Measurements from ENCODE around the gene SLC36A3. TPM values are rescaled to one million over a fixed set of nuclear protein-coding genes. Genes with fewer than 3 reads are reported as not detected.
A peak's percentile ranks its signal among the peaks of the same experiment; 100 is the strongest.

SLC36A3 gene
- total and polyA plus RNA-seq, 2 of the 8 experiments (the other 6 are each of a cell fraction or from before 2014, with no cell fraction given): not detected

- TF ChIP-seq TAF1 (IDR thresholded peaks at IDR 0.05; ENCODE audit: low read depth, low read length) (peak; percentile 88), POLR2A (IDR thresholded peaks at IDR 0.05; ENCODE audit: control extremely low read depth in 1 of 2, low read depth in 2 of 2, low read length in 2 of 2) (peak in 1 of 2 experiments; percentile 92; a peak in 2 of 3 replicates), ASH2L (IDR thresholded peaks at IDR 0.05; ENCODE audit: low read length) (peak; percentile 32), CTBP2 (IDR thresholded peaks at IDR 0.05; ENCODE audit: borderline replicate concordance, insufficient read depth, insufficient read length, low read length) (no peak), SP1 (IDR thresholded peaks at IDR 0.05; ENCODE audit: low read depth, low read length) (peak; percentile 89), POU5F1 (IDR thresholded peaks at IDR 0.05; ENCODE audit: low read depth, low read length) (no peak), SIN3A (conservative IDR thresholded peaks at IDR 0.05 in 1 of 2, IDR thresholded peaks at IDR 0.05 in 1 of 2; ENCODE audit: low read depth in 1 of 2, low read length in 2 of 2) (0 out of 4 replicates have a peak, but pooled peaks of 1 of the 2 experiments have one; percentile 13)
These were observed 50.6 kb downstream of the SLC36A3 start, which contains the start of gene GM2A (continued) for GRCh38 chr5:151252762-151253604.

All from H1 (cell line).